Amygdala (tissue), 56 donors: ENCODE measurements around the gene GPM6B.

Experiments used
- DNase-seq, 56 donors: peaks; one replicate each; lab custom pipeline; 2025; lab: John Stamatoyannopoulos, UW

Gene GPM6B

DNA sequence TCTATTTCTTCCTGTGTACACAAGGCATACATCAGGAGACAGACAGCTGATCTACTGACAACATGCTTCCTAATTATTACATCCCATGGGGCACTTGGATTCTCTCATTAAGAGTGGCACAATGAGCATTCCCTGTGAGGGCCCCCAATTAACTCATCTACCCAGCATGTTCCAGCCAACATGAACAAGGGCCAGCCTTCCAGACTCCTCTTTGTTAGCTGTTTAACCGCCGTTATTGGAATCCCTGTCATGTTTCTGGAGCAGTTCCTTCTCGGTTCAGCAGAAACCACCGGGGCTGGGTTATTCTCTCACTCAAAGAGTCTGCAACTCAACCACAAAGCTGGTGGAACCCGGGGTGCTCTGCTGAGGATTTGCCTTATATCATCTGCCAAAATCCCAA is 9.9 kb upstream of the GPM6B start:
- peak in 27 of 56 donors; percentile 0 to 61 (median 11) for DNase-seq

DNA sequence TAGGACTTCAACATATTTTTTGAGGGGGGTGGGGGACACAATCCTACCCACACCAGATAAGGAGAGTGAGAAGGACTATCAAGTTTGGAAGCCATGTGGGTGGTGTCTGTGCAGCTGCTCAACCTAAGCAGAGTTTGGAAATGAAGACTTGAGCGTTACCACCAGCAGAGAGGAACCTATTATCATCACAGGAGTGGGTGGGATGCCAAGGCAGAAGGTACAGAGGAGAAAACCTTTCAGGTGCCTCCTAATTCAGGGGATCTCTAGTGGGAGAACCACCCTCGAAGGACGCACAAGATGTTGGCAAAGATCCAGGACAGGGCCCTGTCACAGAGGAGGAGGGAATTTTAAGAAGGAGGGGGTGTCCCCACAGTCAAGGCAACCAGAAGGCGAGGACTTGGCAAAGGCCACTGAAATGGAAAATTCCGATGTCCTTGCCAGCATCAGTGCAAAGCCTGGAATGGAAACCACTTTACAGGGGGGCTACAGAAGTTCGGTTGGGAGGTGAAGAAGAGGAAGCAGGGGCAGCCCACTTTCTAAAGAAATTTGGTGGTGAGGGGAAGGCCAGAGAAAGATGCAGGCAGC is 8.4 kb upstream of the GPM6B start:
- DNase-seq: peak in 15 of 56 donors; percentile 1 to 34 (median 10)

GRCh38 chrX:13824746-13825145 is 7.9 kb upstream of the GPM6B start:
- peak in 2 of 56 donors; percentile 1 to 2 for DNase-seq

- no peak for DNase-seq
Measured at GRCh38 chrX:13821738-13822137, 4.8 kb upstream of the GPM6B start.

DNA sequence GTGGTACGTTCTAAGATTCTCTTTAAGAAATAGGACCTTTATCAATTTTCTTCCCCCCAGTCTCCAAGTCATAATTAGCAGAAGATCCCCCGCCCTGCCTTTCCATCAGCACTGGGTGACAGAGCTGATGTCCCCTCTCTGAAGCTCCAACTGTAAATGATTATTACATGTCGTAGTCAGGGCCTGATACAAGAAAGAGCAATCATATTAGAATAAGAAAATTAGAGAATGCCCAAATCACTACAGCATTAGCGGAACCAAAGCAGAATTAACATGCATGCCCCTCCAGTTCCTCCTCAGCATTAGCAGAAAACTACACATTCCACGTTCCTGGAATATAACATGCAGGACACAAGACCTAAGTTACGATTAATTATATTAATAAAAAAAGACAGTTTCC is 717 bp downstream of the GPM6B start:
- no peak for DNase-seq

- DNase-seq: no peak
Measured at GRCh38 chrX:13815664-13816063, 1.2 kb downstream of the GPM6B start.

DNA sequence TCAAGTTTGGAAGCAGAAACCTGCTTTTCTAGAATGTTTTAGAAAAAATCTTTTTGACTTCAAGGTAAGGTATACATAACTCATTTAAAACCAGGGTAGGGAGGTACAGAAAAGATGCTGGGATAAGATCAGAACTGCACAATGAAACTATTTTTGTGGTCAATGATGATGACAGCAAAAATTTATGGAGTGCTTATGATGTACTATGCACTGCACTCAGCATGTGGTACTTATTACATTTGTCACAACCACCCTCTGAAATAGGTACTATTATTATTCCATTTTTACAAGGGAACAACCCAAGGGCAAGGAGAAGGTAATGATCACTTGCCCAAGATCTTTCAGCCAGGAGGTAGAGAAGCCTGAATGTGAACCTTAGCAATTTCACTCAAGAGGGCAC is 8.0 kb downstream of the GPM6B start:
- no peak for DNase-seq

GRCh38 chrX:13808293-13808692 is 8.6 kb downstream of the GPM6B start:
- no peak for DNase-seq

GRCh38 chrX:13805241-13805640 is 11.7 kb downstream of the GPM6B start:
- peak in 1 of 56 donors; percentile 5 for DNase-seq

- DNase-seq: no peak
Measured at GRCh38 chrX:13803116-13803515, 13.8 kb downstream of the GPM6B start.

DNA sequence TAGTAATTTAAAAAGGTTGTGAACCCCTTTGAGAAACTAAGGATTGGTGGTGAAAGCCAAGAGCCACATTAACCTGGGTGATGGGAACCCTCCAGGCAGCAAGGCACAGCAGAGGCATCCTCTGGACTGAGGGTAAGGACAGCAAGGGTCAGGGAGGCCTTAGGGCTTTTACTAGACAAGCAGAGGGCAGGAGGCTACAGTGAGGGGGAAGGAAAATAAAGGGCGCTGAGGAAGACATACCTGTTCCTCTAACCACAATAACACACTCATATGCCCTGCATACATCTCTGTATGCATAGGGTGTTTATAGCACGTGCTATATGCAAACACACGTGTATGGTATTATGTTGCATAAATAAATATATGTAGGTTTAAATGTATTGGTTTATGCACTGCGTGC is 18.7 kb downstream of the GPM6B start:
- DNase-seq: no peak

GRCh38 chrX:13797512-13797911 is 19.4 kb downstream of the GPM6B start:
- DNase-seq: peak in 9 of 56 donors; percentile 1 to 30 (median 4)

- DNase-seq: no peak
Measured at GRCh38 chrX:13794417-13794816, 22.5 kb downstream of the GPM6B start.

- DNase-seq: no peak
Measured at GRCh38 chrX:13793897-13794296, 23.0 kb downstream of the GPM6B start.

GRCh38 chrX:13791559-13791958 is 25.3 kb downstream of the GPM6B start:
- peak in 44 of 56 donors; percentile 2 to 74 (median 32) for DNase-seq

DNA sequence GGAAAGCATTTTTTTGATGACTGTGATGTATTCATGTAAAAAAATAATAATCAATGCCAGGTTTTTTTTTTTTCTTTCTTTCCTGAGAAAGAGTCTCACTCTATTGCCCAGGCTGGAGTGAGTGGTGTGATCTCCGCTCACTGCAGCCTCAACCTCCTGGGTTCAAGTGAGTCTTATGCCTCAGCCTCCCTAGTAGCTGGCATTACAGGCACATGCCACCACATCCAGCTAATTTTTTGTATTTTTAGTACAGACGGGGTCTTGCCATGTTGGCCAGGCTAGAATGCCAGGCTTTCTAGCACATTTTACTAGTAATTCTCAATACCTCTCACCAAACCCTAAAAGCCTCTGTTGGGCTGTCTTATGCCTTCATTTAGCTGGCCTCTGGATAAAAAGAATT is 25.7 kb downstream of the GPM6B start:
- no peak for DNase-seq

DNA sequence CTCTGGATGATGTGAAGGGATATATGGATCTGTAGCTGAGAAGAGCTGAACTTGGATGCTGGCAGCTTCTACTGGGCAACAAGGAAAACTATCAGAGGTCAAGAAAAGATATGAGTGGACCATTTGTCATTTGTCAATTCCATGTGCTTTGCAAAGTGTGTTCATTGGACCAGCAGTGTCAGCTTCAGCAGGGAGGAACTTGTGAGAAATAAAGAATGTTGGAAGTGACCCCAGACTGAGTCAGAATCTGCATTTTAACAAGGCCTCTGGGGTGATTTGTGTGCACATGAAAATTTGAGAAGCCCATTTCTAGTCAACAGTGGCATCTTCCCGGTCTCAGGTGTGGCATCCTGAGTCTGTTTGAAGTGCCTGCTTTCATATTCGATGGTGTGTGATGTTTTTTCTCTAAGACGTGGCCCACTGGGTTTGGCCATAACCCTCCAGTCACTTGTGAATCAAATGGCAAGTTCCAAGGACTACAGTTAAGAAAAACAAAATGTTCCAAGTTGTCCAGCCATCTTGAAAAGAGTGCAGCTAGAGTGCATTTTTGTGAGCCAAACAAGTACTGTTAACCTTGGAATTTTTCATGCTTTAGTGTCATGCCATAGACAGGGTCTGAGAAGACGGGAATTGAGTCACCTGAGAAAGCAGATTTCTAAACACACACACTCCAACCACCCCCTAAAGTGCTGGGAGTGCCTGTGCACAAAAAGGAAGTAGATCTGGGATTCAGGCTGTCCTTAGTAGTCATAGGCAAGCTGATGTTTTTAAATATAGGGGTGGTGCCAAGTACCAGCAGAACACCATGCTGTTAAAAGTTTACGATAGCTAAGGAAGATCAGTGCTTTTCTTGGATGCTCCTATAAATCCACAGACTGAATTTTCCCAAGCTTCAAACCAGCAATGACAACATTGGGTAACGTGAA is 26.4 kb downstream of the GPM6B start:
- DNase-seq: no peak

GRCh38 chrX:13786048-13786447 is 30.8 kb downstream of the GPM6B start:
- no peak for DNase-seq

DNA sequence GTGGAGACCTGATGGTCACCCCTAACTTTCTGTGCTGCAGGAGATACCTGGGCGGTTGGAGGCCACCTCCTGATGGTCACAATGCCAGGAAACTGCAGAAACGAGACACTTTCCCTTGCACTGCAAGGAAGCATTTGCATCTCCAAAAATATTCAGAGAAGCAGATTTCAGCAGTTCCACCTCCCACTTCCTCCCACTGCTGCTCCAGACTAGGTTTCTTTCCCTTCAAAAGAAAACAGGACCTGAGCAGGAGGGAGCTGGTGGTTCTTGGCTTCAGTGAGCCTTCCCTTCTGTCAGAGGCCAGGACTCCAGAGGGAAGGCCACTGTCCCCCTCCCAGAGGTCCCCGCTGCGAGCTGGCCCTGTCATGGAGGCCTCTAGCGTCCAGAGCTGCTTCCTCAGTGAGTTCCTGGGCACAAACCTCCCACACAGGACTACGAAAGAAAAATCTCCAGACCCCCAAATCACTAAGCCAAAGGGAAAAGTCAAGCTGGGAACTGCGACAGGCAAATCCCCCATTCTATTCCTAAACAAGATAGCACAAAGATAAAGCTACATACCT is 35.9 kb downstream of the GPM6B start:
- DNase-seq: peak in 1 of 56 donors; percentile 11

- no peak for DNase-seq
Measured at GRCh38 chrX:13778916-13779315, 38.0 kb downstream of the GPM6B start.

DNA sequence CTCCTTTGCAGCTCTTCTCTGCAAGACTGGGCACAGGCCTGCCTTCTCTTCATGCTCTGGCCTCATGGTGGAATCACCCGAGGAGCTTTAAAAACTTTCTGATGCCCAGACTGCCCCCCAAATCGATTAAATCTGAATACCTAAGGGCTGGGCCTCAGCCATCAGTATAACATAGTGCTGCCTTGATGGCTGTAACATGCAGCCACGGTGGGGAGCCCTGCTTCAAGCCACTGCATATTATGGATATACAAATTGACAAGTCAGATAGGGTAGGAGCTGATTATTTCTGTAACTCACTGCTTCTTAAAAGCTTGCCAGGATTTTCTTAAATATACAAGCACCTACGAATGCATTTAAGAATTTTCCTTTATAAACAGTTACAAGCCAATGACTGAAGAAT is 40.5 kb downstream of the GPM6B start:
- DNase-seq: no peak

GRCh38 chrX:13775837-13776236 is 41.1 kb downstream of the GPM6B start:
- no peak for DNase-seq
